GM12875 (cell line): ENCODE measurements around the gene PKP4.

Experiments used
- H3K4me3 ChIP-seq: one replicate; pipeline ENCODE4 v1.5.1; 2011; ENCODE audit warnings: low read depth, low read length, control low read depth
- CTCF ChIP-seq: IDR thresholded peaks from 2 replicates; pipeline ENCODE4 v1.5.1; 2011; ENCODE audit warnings: low read depth, mild to moderate bottlenecking, control low read depth, inconsistent platforms, low read length, moderate library complexity, borderline replicate concordance; ENCODE audit not compliant: insufficient read depth

The PKP4 gene

GRCh38 chr2:158665536-158666302 is 209.0 kb downstream of the PKP4 start:
- no peak for TF ChIP-seq CTCF
- no peak overlapping the region for H3K4me3 ChIP-seq

- no peak overlapping the region for H3K4me3 ChIP-seq
- no peak for TF ChIP-seq CTCF
Observed at GRCh38 chr2:158666969-158667368, 210.2 kb downstream of the PKP4 start.

GRCh38 chr2:158667586-158667985 is 210.8 kb downstream of the PKP4 start:
- TF ChIP-seq CTCF = no peak
- H3K4me3 ChIP-seq = no peak overlapping the region

GRCh38 chr2:158668001-158668765 is 211.4 kb downstream of the PKP4 start:
- TF ChIP-seq CTCF = no peak
- no peak overlapping the region for H3K4me3 ChIP-seq

GRCh38 chr2:158670292-158670691 is 213.5 kb downstream of the PKP4 start:
- no peak overlapping the region for H3K4me3 ChIP-seq
- no peak for TF ChIP-seq CTCF

GRCh38 chr2:158671360-158672245 is 214.9 kb downstream of the PKP4 start:
- TF ChIP-seq CTCF = no peak
- no peak overlapping the region for H3K4me3 ChIP-seq
